B cell (primary cell): ENCODE measurements around the gene HSBP1. TPM values are rescaled to one million over a fixed set of nuclear protein-coding genes. Genes with fewer than 3 reads are reported as not detected.

Source experiments
- ATAC-seq: fragments of 200-7000 bp; cut with Tn5 transposase; one replicate; pipeline ENCODE4 v1.10.0; 2021; ENCODE audit warnings: low read depth, mild to moderate bottlenecking, moderate number of reproducible peaks, moderate library complexity
- CTCF ChIA-PET: fragments of 350-600 bp; sonication (Branson Sonifier 250); formaldehyde crosslinking; loops from one replicate; lab custom pipeline; 2021; ENCODE audit warnings: antibody characterized with exemption, inconsistent platforms; lab: Charles Lee
- POLR2A ChIA-PET: fragments of 350-600 bp; sonication (Branson Sonifier 250); formaldehyde crosslinking; loops from one replicate; lab custom pipeline; 2021; ENCODE audit warnings: antibody characterized with exemption; lab: Charles Lee
- DNase-seq: peaks from one replicate; pipeline ENCODE4 v3.0.0; 2013
- H2AFZ ChIP-seq: 2 replicates; pipeline ENCODE4 v1.6.1; 2012; ENCODE audit warnings: mild to moderate bottlenecking, low read depth, low read length; ENCODE audit not compliant: insufficient read depth, poor library complexity, severe bottlenecking
- H3K27ac ChIP-seq, 2 donors: 1 replicate in 1 of 2; 2 replicates in 1 of 2; pipeline ENCODE4 v1.5.1; 2012 to 2013; ENCODE audit warnings: low read length in 2 of 2, mild to moderate bottlenecking in 2 of 2, moderate library complexity in 1 of 2
- H3K27me3 ChIP-seq, 4 experiments: fragments of 200-600 bp in 1 of 4; sonication (generic) in 1 of 4; replicated peaks in 1 of 4; 1 replicate in 2 of 4; 2 replicates in 2 of 4; pipeline versions ENCODE4 v1.6.1 to v1.7.0; 2013 to 2016; ENCODE audit warnings: low read length in 3 of 4, mild to moderate bottlenecking in 2 of 4, mixed read lengths in 1 of 4, moderate library complexity in 1 of 4; ENCODE audit not compliant: insufficient read depth in 4 of 4, control insufficient read depth in 3 of 4; ENCODE audit errors: control extremely low read depth in 1 of 4
- H3K36me3 ChIP-seq, 2 experiments: replicated peaks in 1 of 2; 1 replicate in 1 of 2; 2 replicates in 1 of 2; pipeline versions ENCODE4 v1.6.1 to v1.7.1; 2013; ENCODE audit warnings: low read length in 1 of 2; ENCODE audit not compliant: insufficient read depth in 2 of 2, control insufficient read depth in 1 of 2; ENCODE audit errors: control extremely low read depth in 1 of 2, extremely low read depth in 1 of 2
- H3K4me1 ChIP-seq, 2 donors: fragments of 200-600 bp in 1 of 2; sonication (generic) in 1 of 2; 1 replicate in 1 of 2; 2 replicates in 1 of 2; pipeline versions ENCODE4 v1.5.1 to v1.6.1; 2013 to 2017; ENCODE audit warnings: low read length in 2 of 2; ENCODE audit not compliant: control insufficient read depth in 2 of 2, insufficient read depth in 2 of 2
- H3K4me2 ChIP-seq: replicated peaks from 2 replicates; pipeline ENCODE3; 2012; ENCODE audit warnings: mild to moderate bottlenecking, low read depth, low read length; ENCODE audit not compliant: poor library complexity, severe bottlenecking
- H3K4me3 ChIP-seq, 5 experiments: fragments of 200-600 bp in 1 of 5; sonication (generic) in 1 of 5; 1 replicate in 3 of 5; 2 replicates in 2 of 5; pipeline versions ENCODE4 v1.5.1 to v1.7.0; 2011 to 2016; ENCODE audit warnings: low read length in 4 of 5, mild to moderate bottlenecking in 4 of 5, low read depth in 2 of 5, control low read depth in 1 of 5, moderate library complexity in 1 of 5; ENCODE audit not compliant: insufficient read depth in 1 of 5; ENCODE audit errors: control extremely low read depth in 1 of 5, extremely low read depth in 1 of 5
- H3K79me2 ChIP-seq: fragments of 200-600 bp; sonication (generic); one replicate; pipeline ENCODE4 v1.6.0; 2016; ENCODE audit warnings: low read length; ENCODE audit not compliant: control insufficient read depth, insufficient read depth
- H3K9ac ChIP-seq: fragments of 200-600 bp; sonication (generic); 2 replicates; pipeline ENCODE4 v1.6.1; 2017; ENCODE audit warnings: mild to moderate bottlenecking, low read length, moderate library complexity
- H3K9me3 ChIP-seq, 3 donors: one replicate each; pipeline versions ENCODE4 v1.6.1 to v1.7.1; 2013; ENCODE audit warnings: low read length in 2 of 3; ENCODE audit not compliant: control insufficient read depth in 2 of 3, insufficient read depth in 1 of 3; ENCODE audit errors: control extremely low read depth in 1 of 3
- H4K20me1 ChIP-seq: 2 replicates; pipeline ENCODE4 v1.6.0; 2012; ENCODE audit warnings: mild to moderate bottlenecking, low read length; ENCODE audit not compliant: insufficient read depth, control insufficient read depth, poor library complexity, severe bottlenecking
- H3K27ac Mint-ChIP-seq: one replicate; pipeline ENCODE4 v1.8.0; 2021; ENCODE audit warnings: mixed read lengths
- H3K27me3 Mint-ChIP-seq: one replicate; pipeline ENCODE4 v1.8.0; 2021; ENCODE audit warnings: mixed read lengths
- H3K4me1 Mint-ChIP-seq: one replicate; pipeline ENCODE4 v1.8.0; 2021; ENCODE audit warnings: mixed read lengths
- H3K4me3 Mint-ChIP-seq: one replicate; pipeline ENCODE4 v1.8.0; 2021; ENCODE audit warnings: mixed read lengths
- H3K9me3 Mint-ChIP-seq: one replicate; pipeline ENCODE4 v1.8.0; 2022; ENCODE audit warnings: mixed read lengths; ENCODE audit not compliant: insufficient read depth
- EZH2 ChIP-seq: IDR thresholded peaks from 2 replicates; pipeline ENCODE4 v1.6.1; 2012; ENCODE audit warnings: borderline replicate concordance, low read depth, mild to moderate bottlenecking, moderate library complexity, low read length; ENCODE audit not compliant: insufficient read depth, poor library complexity, severe bottlenecking
- WGBS: methylation state at CpG from one replicate; pipeline ENCODE4 v1.1.5; 2013; ENCODE audit warnings: missing lambda C conversion rate; ENCODE audit not compliant: insufficient coverage; 5-methylcytosine and 5-hydroxymethylcytosine counted together
- intact Hi-C: fragments of 100-400 bp; cut with micrococcal nuclease; formaldehyde crosslinking; loops from one replicate; pipeline ENCODE4 v1.10.0; 2022
- polyA plus RNA-seq: library from polyadenylated mRNA; depleted of rRNA; stranded (reverse); fragments of >200 nt; gene quantifications from 2 replicates; pipeline ENCODE4 v1.2.3, GENCODE V29; 2012
- total RNA-seq, 2 donors: library from RNA; stranded (reverse); fragments of 120-200 nt in 1 of 2; gene quantifications; 1 replicate in 1 of 2; 2 replicates in 1 of 2; pipeline versions ENCODE4 v1.2.3 to v1.2.4, GENCODE V29; 2013 to 2022
- TF ChIP-seq, protein P1 (sequence below): fragments of 200-600 bp; IDR thresholded peaks from one replicate; pipeline ENCODE4 v1.8.0; 2022; ENCODE audit warnings: antibody characterized with exemption, mild to moderate bottlenecking

HSBP1 gene
- total and polyA plus RNA-seq, 2 donors (not counting 1 experiment from before 2014, with no cell fraction given): 4.8 to 39.6 TPM

DNA sequence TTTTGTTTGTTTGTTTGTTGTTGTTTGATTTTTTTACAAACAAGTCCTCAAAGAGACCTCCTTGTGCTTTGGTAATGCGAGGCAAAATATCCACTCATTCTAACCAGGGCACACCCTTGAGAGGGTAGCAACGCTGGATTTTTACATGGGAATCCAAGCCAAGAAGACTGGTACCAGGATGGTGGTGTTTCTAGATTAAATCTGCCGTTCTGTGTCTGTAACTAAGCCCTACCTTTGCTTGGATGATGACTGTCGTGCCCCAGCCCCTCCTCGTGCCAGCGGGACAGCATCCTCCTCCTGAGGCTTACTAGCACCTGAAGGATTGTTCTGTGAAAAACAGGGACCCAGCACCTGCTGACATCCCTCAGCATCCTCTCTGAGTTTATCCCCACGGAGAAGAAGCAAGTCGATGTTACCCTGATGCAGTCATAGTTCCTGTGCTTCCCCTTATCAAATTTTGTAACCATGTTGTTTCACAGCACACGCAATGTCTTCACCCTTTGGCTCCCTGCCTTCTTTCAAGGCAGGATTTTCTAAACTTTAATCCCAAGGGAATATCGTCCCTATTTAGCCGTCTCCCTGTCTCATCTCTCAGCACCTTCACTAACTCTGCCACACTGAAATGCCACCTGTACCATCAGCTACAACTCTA lies 5.1 kb upstream of the HSBP1 start:
- Histone ChIP-seq H3K4me1 (peaks cover 35 to 47% of the 10 kb centered on the region in 2 donors), H3K36me3 (no peaks in the 10 kb centered on the region), H2AFZ (no peak overlapping the region), H3K9me3 (peaks cover 0 to 11% (median 0%) of the 10 kb centered on the region in 3 donors), H3K79me2 (peaks cover 32% of the 10 kb centered on the region), H3K27ac (peak overlapping the region; percentile 47 to 60), H3K4me3 (peak overlapping the region in 1 of 5 experiments; percentile 12), H4K20me1 (no peaks in the 10 kb centered on the region), H3K4me2 (peak overlapping the region; percentile 40), H3K27me3 (no peaks in the 10 kb centered on the region), H3K9ac (peak overlapping the region; percentile 43)
- TF ChIP-seq, protein P1, sequence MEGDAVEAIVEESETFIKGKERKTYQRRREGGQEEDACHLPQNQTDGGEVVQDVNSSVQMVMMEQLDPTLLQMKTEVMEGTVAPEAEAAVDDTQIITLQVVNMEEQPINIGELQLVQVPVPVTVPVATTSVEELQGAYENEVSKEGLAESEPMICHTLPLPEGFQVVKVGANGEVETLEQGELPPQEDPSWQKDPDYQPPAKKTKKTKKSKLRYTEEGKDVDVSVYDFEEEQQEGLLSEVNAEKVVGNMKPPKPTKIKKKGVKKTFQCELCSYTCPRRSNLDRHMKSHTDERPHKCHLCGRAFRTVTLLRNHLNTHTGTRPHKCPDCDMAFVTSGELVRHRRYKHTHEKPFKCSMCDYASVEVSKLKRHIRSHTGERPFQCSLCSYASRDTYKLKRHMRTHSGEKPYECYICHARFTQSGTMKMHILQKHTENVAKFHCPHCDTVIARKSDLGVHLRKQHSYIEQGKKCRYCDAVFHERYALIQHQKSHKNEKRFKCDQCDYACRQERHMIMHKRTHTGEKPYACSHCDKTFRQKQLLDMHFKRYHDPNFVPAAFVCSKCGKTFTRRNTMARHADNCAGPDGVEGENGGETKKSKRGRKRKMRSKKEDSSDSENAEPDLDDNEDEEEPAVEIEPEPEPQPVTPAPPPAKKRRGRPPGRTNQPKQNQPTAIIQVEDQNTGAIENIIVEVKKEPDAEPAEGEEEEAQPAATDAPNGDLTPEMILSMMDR: no peak
- no peak for TF ChIP-seq EZH2
- peaks cover 2% of the 10 kb centered on the region for H3K9me3 Mint-ChIP-seq
- intact Hi-C loops: loop anchor here (10.0 kb wide), 1 partner anchor 58 kb away; no protein-coding TSS in a partner anchor
- H3K4me3 Mint-ChIP-seq: peak overlapping the region; percentile 71
- 97% methylated on average over 9 of the region's 11 CpGs for WGBS
- no peak for DNase-seq
- H3K27me3 Mint-ChIP-seq: no peaks in the 10 kb centered on the region
- POLR2A ChIA-PET: no interaction called here
- peak overlapping the region; percentile 63 for H3K27ac Mint-ChIP-seq
- H3K4me1 Mint-ChIP-seq: peaks cover 47% of the 10 kb centered on the region
- ATAC-seq: no peak
- CTCF ChIA-PET: interaction anchor here (1.1 kb wide), 1 partner anchor 10 kb away, joined by 3 read pairs; no protein-coding TSS in a partner anchor

- Histone ChIP-seq H2AFZ (no peak overlapping the region), H3K4me1 (peaks cover 40 to 53% of the 10 kb centered on the region in 2 donors), H3K4me3 (no peak overlapping the region), H3K36me3 (no peaks in the 10 kb centered on the region), H4K20me1 (peaks cover 8% of the 10 kb centered on the region), H3K4me2 (no peak overlapping the region), H3K9me3 (peaks cover 0 to 11% (median 0%) of the 10 kb centered on the region in 3 donors), H3K9ac (no peak overlapping the region), H3K27me3 (no peaks in the 10 kb centered on the region), H3K79me2 (peaks cover 40% of the 10 kb centered on the region), H3K27ac (no peak overlapping the region)
- DNase-seq (no peak), ATAC-seq (no peak)
- POLR2A ChIA-PET: no interaction called here
- Mint-ChIP-seq H3K9me3 (peaks cover 2% of the 10 kb centered on the region), H3K27ac (peak overlapping the region; percentile 62), H3K27me3 (no peaks in the 10 kb centered on the region), H3K4me3 (peak overlapping the region; percentile 46), H3K4me1 (peaks cover 56% of the 10 kb centered on the region)
- CTCF ChIA-PET: no interaction called here
- WGBS: 100% methylated on average over 2 of the region's 3 CpGs
- intact Hi-C loops: loop anchor here (10.0 kb wide), 1 partner anchor 59 kb away; no protein-coding TSS in a partner anchor
- TF ChIP-seq, protein P1: no peak
- no peak for TF ChIP-seq EZH2
Observed at GRCh38 chr16:83803811-83804210, 4.0 kb upstream of the HSBP1 start.
